Testis (tissue), 3 donors: ENCODE data around the gene SLC25A6. TPM values are rescaled to one million over a fixed set of nuclear protein-coding genes. Genes with fewer than 3 reads are reported as not detected.

Experiments
- DNase-seq: peaks from one replicate; pipeline ENCODE4 v3.0.0-alpha.2; 2019
- H3K27ac ChIP-seq, 2 donors: fragments of 200-600 bp; sonication (generic); one replicate each; pipeline ENCODE4 v1.5.1; 2019
- H3K27me3 ChIP-seq: fragments of 200-600 bp; sonication (generic); one replicate; pipeline ENCODE4 v1.5.1; 2019
- H3K36me3 ChIP-seq: fragments of 200-600 bp; sonication (generic); one replicate; pipeline ENCODE4 v1.5.1; 2017; ENCODE audit warnings: low read depth; ENCODE audit errors: missing control alignments
- H3K4me1 ChIP-seq: fragments of 200-600 bp; sonication (generic); one replicate; pipeline ENCODE4 v1.5.1; 2019
- H3K4me3 ChIP-seq, 2 donors: fragments of 200-600 bp; sonication (generic); one replicate each; pipeline ENCODE4 v1.5.1; 2017 to 2019
- H3K9me3 ChIP-seq: fragments of 200-600 bp; sonication (generic); one replicate; pipeline ENCODE4 v1.5.1; 2017
- CTCF ChIP-seq, 3 experiments: fragments of 450-650 bp in 2 of 3; fragments of 200-600 bp in 1 of 3; sonication (generic) in 1 of 3; IDR thresholded peaks; one replicate each; pipeline ENCODE4 v1.5.1; 2016 to 2019; ENCODE audit warnings: antibody characterized with exemption in 3 of 3, mild to moderate bottlenecking in 2 of 3, moderate library complexity in 1 of 3
- POLR2A ChIP-seq: fragments of 450-650 bp; IDR thresholded peaks from one replicate; pipeline ENCODE4 v1.6.1; 2017; ENCODE audit warnings: antibody characterized with exemption, mild to moderate bottlenecking, moderate library complexity
- WGBS, 2 donors: methylation state at CpG; one replicate each; pipeline ENCODE4 v1.1.5; 2018; 5-methylcytosine and 5-hydroxymethylcytosine counted together
- intact Hi-C: fragments of 100-400 bp; cut with DNase I; formaldehyde crosslinking; loops from one replicate; pipeline ENCODE4 v1.15.1; 2023; ENCODE audit warnings: low total_unique reads
- polyA plus RNA-seq: library from polyadenylated mRNA; stranded (reverse); fragments of 350-450 nt; fragmentation: Illumina TruSeq; extraction: RNeasy Lipid Tissue Mini Kit (QIAGEN cat#74804); gene quantifications from one replicate; pipeline ENCODE4 v1.2.3, GENCODE V29; 2014; ENCODE audit warnings: low read depth, low replicate concordance; ENCODE audit not compliant: insufficient read depth
- total RNA-seq, 2 donors: library from RNA; depleted of rRNA; stranded (reverse); fragments of >200 nt; gene quantifications; one replicate each; pipeline ENCODE4 v1.2.3, GENCODE V29; 2016

Gene SLC25A6
- total and polyA plus RNA-seq, 3 donors from 2014 or later, result 157 to 293 (median 171) TPM

GRCh38 chrX:1385253-1386223, 6.4 kb downstream of the SLC25A6 start:
- Histone ChIP-seq H3K27ac (no peak overlapping the region), H3K36me3 (no peaks in the 10 kb centered on the region), H3K27me3 (no peaks in the 10 kb centered on the region), H3K9me3 (no peaks in the 10 kb centered on the region), H3K4me3 (no peak overlapping the region), H3K4me1 (peaks cover 7% of the 10 kb centered on the region)
- TF ChIP-seq CTCF (IDR thresholded peaks at IDR 0.05) (no peak), POLR2A (no peak)
- peak; percentile 16 for DNase-seq
- 93 to 95% methylated on average over 35 to 36 of the region's 36 CpGs for WGBS, 2 donors
- intact Hi-C loops, result no loop called here

GRCh38 chrX:1384658-1385252, 7.2 kb downstream of the SLC25A6 start:
- 93% methylated on average over 17 to 18 of the region's 18 CpGs for WGBS, 2 donors
- no peak overlapping the region for H3K27ac ChIP-seq
- intact Hi-C loops, result no loop called here
- peaks cover 4% of the 10 kb centered on the region for H3K4me1 ChIP-seq
- TF ChIP-seq POLR2A (no peak), CTCF (IDR thresholded peaks at IDR 0.05) (no peak)
- H3K4me3 ChIP-seq, result no peak overlapping the region
- no peaks in the 10 kb centered on the region for H3K27me3 ChIP-seq
- H3K9me3 ChIP-seq, result no peaks in the 10 kb centered on the region
- DNase-seq, result peak; percentile 14
- H3K36me3 ChIP-seq, result no peaks in the 10 kb centered on the region

DNA sequence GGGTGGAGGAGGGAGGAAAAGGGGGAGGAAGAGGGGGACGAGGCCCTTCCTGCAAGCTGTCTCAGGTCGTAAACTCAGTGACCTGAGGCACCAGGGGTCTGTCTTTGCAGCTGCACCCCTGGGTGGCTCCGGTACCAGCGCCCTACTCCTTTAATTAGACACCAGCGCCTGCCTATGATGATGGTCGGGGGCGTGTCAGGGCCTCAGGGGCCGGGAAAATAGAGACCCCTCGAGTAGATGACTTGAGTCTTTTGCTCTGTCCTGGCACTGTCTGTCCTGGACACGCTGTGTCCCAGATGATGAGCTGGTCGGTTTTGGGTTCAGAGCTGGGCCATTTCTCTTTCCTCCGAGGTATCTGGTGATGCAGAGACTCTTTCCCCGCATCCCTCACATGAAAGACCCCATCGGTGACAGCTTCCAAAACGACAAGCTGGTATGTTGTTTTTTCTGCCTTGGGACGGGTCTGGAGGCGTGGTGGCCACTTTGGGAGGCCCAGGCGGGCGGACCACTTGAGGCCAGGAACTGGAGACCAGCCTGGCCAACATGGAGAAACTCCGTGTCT, 11.2 kb downstream of the SLC25A6 start:
- H3K27me3 ChIP-seq, result no peaks in the 10 kb centered on the region
- H3K9me3 ChIP-seq, result no peaks in the 10 kb centered on the region
- H3K36me3 ChIP-seq, result no peaks in the 10 kb centered on the region
- H3K27ac ChIP-seq, result no peak overlapping the region
- no peaks in the 10 kb centered on the region for H3K4me1 ChIP-seq
- H3K4me3 ChIP-seq, result no peak overlapping the region
- no peak for TF ChIP-seq POLR2A
- TF ChIP-seq CTCF (IDR thresholded peaks at IDR 0.05), result no peak
- WGBS, 2 donors, result 63 to 71% methylated on average over 7 to 20 of the region's 20 CpGs
- intact Hi-C loops, result no loop called here
- DNase-seq, result peak; percentile 11

GRCh38 chrX:1378306-1378759, 13.6 kb downstream of the SLC25A6 start:
- Histone ChIP-seq H3K9me3 (no peaks in the 10 kb centered on the region), H3K27ac (no peak overlapping the region), H3K4me1 (no peaks in the 10 kb centered on the region), H3K4me3 (no peak overlapping the region), H3K27me3 (no peaks in the 10 kb centered on the region), H3K36me3 (no peaks in the 10 kb centered on the region)
- intact Hi-C loops, result no loop called here
- 88 to 92% methylated on average over 22 to 24 of the region's 24 CpGs for WGBS, 2 donors
- no peak for DNase-seq
- TF ChIP-seq POLR2A (no peak), CTCF (IDR thresholded peaks at IDR 0.05) (no peak)
